Activated CD8-positive, alpha-beta memory T cell treated with anti-CD3 and anti-CD28 coated beads, Interleukin-2, amount 50 U/mL, for 48 hours (primary cell): ENCODE results near the gene FABP6.
"Not testable (repeated sequence)": the region's sequence is repeated elsewhere in the genome, so short reads cannot be mapped to it uniquely, and the experiment has no call there.

Experiments used
- DNase-seq: peaks from one replicate; pipeline ENCODE4 v3.0.0-alpha.2; 2020

The FABP6 gene

DNA sequence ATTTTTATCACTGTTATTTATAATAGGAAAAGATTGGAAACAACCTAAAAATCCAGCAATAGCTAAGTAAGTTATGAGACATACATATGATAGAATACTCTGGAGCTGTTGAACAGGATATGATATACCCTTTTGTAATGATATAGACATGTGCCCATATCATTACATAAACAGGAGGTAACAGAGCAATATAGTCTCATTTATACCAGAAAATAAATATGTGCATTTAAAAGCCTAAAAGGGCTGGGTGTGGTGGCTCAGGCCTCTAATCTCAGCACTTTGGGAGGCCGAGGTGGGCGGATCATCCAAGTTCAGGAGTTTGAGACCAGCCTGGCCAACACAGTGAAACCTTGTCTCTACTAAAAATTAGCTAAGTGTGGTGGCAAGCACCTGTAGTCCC is 2.3 kb upstream of the FABP6 start:
- no peak for DNase-seq

DNA sequence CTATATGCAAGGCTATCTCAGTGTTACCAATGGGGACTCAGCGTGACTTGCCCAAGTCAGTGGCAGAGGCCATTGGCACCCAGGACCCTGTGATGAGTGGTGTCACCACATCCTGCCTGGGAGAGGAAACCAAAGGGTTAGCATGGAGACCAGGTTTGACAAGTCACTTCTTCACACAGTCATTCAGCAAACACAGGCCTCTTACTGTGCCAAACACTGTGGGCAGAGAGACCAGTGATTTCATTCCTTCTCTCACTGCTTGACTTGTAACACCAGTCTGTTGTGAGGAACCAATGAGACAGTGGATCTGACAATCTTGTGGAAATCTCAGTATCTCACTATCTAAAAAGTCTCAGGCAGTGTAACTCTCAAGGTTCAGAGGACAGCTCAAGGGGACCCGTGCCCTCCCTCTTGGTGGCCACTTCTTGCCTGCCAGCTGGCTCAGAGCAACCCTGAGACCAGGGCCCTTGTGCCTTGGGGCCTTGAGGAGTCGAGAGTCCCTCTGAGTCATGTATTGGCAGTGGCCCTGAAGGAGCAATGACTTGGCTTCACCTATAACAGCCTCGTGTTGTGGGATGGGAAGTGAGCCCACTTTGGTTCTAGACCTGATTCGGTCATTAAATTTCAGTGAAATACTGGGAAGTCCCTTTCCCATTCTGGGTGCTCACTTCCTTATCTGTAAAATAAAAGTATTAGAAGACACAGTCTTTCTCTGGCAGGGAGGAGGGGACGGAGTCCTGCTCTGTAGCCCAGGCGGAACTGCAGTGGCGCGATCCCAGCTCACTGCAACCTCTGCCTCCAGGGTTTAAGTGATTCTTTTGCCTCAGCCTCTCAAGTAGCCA is 1.6 kb downstream of the FABP6 start:
- no peak for DNase-seq

DNA sequence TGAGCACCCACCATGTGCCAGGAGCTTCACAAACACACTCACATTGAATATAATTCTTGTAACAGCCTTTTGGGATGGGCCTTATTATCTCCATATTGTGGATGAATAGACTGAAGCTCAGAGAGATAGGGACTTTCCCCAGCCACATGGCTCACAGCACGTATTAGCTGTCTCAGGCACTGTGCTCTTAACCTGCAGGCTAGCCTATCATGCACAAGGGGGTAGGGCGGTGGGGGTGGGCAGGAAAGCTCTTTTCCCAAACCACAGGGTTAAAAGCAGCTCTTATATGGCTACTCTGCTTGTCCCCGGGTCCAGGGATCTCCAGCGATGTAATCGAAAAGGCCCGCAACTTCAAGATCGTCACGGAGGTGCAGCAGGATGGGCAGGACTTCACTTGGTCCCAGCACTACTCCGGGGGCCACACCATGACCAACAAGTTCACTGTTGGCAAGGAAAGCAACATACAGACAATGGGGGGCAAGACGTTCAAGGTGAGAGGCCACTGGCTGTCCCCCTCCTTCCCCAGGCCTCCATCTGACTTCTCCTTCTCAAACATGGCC is 2.6 kb downstream of the FABP6 start:
- no peak for DNase-seq

DNA sequence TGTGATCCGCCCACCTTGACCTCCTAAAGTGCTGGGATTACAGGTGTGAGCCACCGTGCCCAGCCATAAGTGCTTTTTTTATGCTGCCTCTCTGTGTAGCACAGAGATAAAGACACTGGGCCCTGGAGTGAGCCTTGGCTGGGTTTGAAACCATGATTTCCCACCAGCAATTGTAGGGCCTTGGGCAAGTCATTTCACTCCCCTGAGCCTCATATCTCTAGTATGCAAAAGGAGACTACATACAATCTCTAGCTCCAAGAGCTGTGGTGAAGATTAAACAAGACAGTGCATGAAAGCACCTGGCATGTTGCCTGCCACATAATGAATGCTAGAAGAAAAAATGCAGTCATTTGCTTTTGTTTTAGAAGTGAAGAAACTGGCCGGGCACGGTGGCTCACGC is 3.9 kb downstream of the FABP6 start:
- DNase-seq = no peak

DNA sequence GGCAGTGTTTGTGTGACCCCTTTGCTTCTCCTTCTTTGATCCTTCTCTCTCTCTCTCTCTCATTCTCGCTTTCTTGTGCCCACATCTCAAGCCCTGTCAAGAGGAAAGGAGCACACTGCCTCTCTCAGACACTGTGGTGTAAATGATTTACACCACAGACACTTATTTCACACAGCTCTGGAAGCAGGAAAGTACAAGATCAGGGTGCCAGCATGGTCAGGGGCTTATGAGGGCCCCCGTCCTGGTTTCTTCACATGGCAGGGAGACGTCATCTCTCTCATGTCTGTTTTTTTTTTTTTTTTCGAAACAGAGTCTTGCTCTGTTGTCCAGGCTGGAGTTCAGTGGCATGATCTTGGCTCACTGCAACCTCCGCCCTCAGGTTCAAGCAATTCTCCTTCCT is 6.4 kb downstream of the FABP6 start:
- DNase-seq = no peak

DNA sequence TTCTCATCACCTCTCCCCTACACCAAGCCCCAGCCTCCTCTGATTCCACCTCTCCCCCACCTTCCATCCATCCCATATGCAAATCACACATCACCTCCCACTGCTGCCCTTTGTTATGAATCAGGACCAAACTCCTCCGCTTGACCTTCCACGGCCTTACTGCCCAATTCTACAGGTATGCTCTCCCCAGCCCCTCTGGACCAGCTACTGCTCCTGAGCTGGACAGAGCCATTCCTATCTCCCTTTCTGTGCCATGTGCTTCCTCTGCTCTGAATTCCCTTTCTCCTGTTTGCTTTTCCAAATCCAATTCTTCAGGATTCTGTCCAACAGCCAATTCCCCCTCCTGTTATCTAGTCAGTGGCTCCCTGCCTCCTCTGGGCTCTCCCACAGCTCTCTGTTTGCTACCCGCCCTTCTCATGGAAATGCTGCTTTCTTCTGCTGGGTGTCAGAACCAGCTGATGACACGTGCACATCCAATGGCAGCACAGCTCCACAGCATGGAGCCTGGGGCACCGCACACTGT is 8.3 kb downstream of the FABP6 start:
- no peak for DNase-seq

DNA sequence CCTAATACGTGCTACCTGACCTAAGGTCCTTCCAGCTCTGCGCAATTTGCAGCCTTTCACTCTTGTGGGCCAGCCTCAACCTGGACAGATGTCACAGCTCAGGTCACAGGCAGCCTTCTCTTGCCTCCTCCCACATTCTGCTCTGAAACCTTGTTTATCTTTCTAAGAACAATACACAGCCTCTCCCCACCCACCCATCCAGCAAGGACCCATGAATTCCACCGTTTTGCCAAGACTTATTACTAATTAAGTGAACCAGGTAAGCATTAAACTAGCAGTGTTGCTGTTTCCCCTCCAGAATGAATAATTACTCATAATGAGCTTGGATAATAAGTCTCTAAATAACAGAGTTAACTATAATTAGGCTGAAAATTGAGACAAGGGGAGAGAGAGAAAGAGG is 11.0 kb downstream of the FABP6 start:
- no peak for DNase-seq

DNA sequence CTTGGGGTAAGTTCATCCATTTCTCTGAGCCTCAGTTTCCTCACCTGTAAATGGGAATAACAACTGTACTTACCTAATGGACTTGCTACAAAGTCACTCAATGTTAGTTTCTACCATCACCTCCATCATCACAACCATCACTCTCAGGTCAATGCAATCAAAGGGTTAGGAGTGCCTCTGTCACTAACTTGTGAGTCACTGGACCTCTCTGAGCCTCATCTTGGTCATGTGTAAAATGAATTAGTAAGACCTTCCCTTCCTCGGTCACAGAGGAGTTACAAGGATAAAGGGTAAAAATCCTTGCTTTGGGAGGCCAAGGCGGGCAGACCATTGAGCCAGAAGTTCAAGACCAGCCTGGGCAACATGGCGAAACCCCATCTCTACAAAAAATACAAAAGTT is 12.8 kb downstream of the FABP6 start:
- no peak for DNase-seq

DNA sequence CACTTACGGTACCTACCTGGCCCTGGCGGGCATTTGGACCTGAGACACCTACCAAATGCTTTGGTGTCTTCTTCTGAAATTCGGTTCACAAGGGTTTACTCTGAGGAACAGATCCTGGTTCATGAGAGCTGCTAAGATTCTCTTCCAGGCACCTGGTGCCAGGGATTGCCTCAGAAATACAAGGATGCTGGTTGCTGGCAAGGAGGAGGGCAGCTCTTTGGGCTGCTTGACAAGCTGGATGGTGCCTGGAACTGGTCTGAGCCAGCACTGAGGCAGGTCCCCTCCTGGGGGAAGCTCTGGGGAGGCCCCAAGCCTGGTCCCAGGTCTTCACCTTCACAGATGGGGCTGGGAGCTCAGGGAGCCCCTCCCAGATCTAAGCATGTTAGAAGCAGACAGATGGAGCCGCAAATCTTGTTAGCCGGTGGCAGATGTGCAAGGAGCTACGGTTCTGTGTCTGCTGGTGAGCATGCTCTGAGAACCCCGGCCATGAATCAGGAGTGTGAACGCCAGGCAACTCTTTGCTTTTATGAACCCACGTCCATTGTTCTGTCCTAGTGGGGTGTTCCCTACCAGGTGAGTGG is 16.3 kb downstream of the FABP6 start:
- DNase-seq = no peak

DNA sequence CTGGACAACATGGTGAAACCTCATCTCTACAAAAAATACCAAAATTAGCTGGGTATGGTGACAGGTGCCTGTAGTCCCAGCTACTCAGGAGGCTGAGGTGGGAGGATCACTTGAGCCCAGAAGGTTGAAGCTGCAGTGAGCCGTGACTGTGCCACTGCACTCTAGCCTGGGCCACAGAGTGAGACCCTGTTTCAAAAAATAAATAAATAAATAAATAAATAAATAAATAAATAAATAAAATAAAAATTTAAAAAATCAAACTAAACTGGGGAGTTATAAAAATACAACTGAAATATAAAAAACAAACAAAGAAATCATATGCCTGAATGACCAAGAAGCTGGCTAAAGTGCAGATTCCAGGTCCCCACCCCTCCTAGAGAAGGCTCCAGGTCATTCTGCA is 20.3 kb downstream of the FABP6 start:
- not testable (repeated sequence) for DNase-seq

DNA sequence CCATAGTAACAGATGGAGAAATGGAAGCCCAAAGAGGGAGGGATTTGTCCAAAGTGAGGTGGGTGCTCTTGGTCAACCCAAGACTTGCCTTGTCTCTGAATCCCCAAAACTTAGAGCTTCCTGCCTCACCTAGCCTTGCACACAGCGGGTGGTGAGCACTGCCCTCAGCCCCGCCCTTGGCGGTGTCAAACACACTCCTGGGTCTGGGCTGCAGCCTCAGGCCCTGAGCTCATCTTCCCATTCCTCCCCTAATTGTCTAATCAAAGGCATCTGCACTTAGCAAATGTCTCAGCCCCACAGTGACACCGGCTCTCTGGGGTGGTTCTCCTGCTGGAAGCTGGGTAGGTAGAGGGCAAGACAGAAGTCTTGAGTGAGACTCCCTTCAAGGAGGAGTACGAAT is 20.9 kb downstream of the FABP6 start:
- DNase-seq = no peak

DNA sequence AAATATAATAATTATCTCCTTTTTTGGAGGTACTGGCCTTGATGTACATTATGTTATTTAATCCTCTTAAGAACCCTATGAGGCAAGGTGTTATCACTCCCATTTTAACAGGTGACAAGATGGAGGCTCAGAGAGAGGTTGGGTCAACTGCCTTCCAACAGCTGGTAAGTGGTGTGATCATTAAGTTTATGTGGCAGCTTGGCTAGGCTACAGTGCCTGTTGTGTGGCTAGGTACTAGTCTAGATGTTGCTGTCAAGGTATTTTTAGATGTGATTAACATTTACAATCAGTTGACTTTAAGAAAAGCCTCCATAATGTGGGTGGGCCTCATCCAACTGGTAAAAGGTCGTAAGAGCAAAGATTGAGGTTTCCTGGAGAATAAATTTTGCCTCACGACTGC is 21.5 kb downstream of the FABP6 start:
- no peak for DNase-seq

DNA sequence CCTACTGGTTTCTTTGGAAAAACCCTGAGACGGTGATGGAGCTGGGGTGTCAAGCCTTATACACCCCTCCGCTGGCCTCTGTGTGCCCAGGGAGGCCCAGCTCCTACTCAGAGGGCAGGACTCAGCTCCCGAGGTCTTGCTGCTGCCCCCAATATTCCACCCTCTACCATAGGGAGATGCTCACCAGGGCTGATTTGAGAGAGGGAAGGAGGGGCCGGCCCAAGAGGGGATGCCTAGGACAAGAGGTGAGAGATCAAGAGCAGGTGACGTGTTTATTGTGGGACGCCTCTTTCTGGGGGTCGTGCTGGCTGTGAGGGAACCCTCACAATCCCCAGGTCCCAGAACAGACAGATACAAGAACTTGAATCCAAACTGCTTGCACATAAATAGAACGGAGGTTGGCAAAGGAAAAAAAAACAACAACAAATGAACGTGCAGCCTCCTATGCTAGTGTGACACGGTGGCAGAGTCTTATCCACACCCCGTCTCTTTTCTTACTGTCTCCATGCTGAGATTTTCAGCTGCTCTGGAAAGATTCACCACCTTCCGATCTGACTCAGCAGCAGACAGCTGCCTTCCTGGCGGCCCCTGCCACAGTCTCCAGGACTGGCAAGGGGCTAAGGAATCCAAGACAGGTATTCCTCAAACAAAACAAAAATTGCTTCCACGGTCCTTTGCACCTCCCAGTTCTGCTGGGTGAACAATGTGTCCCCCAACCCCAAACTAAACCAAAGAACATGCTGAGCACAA is 22.3 kb downstream of the FABP6 start:
- no peak for DNase-seq

DNA sequence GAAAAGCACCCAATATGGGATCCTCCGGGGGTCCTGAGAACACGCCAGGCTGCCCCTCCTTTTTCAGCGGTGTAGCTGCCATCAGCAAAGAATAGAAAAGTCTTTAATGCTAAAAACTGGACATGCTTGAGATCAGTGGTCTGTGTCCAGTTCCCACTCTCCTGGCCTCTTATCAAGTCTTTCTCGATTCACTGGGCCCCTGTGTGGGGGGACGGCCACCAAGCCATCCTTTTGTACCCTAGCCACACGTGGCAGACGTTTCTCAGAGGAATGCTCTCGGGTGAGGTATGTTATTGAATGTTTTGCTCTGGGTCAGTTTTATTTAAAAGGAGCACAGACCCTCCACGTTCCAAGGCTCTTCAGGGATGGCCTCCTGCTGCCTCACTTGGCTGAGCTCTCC is 23.6 kb downstream of the FABP6 start:
- DNase-seq = no peak

DNA sequence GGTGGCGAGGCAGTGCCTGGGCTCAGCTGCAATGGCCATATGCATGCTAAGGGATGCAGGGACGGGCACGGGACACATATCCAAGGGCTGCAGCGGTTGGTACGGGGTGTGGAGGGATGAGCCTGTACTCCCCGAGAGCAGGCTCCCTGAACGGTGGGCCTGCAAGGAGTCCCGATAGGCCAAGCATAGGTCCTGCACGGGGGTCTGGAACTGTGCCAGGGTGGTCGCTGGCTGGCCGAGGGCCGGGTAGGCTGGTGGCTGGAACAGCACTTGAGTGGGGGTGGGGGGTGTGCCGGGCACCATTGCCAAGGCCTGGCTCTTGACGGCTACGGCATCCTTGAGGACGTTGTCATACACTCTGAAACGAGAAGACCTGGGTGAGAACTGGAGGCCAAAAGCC is 24.1 kb downstream of the FABP6 start:
- no peak for DNase-seq

DNA sequence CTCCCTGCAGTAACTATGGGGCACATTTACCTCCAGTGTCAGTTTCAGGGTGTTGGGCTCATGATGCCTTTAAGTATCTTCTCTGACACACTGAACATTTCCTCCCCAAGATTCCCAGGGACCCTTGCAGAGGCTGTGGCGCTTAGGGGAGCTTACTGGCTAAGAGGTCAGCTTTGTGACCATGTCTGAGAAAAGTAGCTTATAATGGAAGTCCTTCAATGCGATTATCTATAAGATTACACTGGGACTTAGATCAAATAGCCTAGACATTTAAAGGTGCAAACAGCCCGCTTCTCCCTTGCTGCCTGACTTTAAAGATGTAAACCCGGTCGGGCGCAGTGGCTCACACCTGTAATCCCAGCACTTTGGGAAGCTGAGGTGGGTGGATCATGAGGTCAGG is 25.4 kb downstream of the FABP6 start:
- DNase-seq = no peak

DNA sequence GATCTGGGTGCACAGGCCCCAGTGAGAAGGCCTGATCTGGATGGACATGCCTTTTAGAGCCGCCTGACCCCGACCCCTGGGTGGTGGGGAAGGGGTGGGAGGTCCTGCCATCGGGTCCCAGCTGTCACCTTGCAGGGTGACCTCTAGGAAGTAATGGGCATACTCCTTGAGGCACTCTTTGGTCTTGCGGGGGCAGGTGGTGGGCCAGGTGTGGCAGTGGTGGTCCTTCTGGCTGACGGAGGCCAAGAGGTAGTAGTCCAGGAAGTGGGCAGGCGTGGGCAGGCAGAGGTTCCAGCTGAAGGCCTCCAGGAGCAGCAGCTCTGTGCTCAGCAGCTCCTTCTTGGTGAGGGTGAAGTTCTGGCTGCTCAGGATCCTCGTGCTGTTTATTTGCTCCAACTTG is 30.0 kb downstream of the FABP6 start:
- no peak for DNase-seq

DNA sequence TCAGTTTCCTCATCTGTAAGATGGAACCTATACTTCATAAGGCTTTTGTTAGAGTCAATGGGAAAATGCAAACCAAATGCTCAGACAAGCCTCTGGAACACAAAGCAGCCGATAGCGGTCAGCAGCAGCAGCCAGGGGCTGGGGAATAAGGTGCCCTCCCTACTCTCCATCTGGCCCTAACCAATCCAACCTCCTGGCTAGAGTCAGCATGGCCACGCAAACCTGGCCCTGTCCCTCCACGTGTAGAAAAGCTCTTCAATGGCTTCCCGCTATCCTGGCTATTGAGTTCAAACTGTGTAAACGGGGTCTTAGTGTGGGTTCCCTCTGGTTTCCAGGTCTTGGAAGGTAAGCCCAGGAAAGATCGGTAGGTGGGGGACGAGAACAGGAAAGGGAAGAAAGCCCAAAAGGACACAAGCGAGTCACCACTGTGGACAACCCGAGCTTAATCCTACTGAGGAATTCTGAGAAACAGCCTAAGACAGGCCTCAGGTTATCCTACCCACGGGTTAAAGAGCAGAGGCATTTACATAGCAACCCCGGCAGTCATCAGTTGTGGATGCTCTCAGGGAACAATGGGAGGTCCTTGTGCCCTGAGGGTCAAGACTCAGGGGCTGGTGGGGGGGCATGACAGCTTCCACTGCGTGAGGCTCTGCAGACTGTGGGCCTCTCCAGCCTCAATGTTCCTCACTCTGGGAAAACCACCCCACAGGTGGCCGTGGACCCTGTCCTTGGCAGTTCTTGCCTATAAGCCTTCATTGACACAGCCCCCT is 30.9 kb downstream of the FABP6 start:
- DNase-seq = no peak

DNA sequence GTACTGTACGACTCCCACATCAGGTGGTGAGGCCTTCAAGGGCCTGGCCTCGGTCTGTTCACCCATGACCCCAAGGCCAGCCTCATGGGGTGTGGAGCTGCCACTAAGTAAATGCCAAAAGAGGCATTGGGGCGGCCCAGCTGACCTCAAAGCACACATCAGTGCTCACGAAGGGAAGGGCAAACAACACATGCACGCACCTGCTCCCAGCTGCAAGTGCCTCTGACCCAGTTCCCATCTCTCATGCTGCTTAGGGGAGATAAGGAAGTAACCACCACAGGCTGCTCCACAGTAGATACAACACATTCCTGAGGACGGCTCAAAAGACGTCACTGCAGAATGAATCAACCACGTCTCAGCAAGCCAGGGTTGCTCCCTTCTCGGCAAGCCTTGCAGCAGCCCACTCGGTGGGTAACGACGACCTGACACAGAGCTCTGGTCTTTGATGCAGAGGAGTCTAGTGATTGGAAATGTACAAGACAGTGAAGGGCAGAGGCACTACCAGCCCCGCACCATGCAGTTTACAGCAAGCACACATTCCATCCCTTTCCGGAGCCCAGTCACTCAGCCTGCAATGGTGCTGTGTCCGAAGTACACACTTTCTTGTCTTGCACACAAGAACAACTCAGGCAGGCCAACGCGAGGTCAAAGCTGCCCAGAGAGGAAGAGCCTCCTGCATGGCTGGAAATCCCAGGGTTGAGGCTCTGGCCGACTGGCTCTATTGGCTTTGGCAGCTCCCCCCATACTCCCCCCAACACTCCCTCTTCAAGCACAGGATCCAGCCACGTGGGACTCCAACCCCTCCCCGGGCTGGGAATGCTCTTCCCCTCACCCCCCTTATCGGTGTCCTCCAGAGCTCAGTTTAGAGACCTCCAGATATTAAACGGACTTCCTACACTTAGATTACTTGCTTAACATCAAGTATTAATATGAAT is 31.8 kb downstream of the FABP6 start:
- no peak for DNase-seq

DNA sequence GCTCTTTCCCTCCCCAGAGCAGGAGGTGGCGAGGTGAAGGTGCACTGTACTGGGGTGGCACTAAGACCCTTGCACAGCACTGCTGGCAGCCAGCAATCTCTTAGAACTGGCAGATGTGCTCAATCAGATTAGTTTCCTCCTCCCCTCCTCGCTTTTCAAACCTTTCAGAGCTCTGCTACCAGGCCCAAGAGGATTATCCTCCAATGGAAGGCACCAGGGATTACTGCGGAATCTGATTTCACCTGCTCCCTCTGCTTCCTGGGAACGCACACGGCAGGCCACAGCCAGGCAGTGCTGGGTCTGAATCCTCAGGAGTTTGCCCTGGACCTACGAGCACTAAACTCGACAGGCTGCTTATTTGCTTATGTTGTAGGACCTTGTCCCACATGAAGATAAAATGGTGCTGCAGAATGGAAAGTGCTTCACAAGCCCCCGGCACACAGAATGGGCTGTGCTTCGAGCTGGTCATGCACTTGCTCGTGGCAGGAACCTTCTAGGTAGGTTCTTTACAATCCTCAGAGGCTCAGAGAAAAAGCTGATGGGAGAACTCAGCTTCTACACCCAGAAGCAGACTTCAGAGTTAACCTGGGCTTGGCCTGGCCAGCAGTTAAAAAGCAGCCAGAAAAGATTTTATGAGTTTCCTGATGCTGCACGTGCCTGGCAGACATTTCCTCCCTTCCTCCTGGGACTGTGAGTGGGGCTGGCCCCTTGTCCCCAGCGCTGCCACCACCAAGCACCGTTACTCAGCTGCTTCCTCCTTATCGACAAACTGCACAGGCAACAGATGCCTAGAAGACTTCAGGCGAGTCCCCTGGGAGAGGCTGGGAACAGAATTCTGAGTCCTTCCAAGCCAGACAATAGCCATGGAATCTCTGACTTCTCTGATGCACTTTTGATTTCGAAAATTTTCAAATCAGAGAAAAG is 33.1 kb downstream of the FABP6 start:
- DNase-seq = no peak
